IMR-90 (cell line): ENCODE results near the gene SLC39A5. TPM values are rescaled to one million over a fixed set of nuclear protein-coding genes. Genes with fewer than 3 reads are reported as not detected.

ENCODE experiments used
- ATAC-seq: fragments of 200-7000 bp; cut with Tn5 transposase; 2 replicates; pipeline ENCODE4 v1.9.1; 2020; ENCODE audit warnings: low read depth, mild to moderate bottlenecking, moderate library complexity
- BruUV-seq: library from RNA; stranded (reverse); fragments of 400-500 nt; replicated peaks from 2 replicates; lab custom pipeline; 2021; lab: Mats Ljungman, UMichigan
- CTCF ChIA-PET: fragments of 300-600 bp; formaldehyde crosslinking; extraction: SDS; loops from one replicate; lab custom pipeline; 2021; ENCODE audit warnings: antibody characterized with exemption; lab: Yijun Ruan, JAX
- POLR2A ChIA-PET: fragments of 300-600 bp; sonication (Branson Sonifier 250); formaldehyde crosslinking; loops from one replicate; lab custom pipeline; 2022; ENCODE audit warnings: antibody characterized with exemption; ENCODE audit not compliant: unreplicated experiment; lab: Charles Lee
- DNase-seq: peaks from one replicate; pipeline ENCODE4 v3.0.0; 2013
- H2AFZ ChIP-seq: replicated peaks from 2 replicates; pipeline ENCODE3; 2013; ENCODE audit warnings: low read length, mild to moderate bottlenecking; ENCODE audit not compliant: poor library complexity
- H2AK5ac ChIP-seq: 2 replicates; pipeline ENCODE4 v1.6.1; 2013; ENCODE audit warnings: low read depth, low read length, inconsistent platforms
- H2AK9ac ChIP-seq: replicated peaks from 2 replicates; pipeline ENCODE3; 2013; ENCODE audit warnings: mild to moderate bottlenecking, low read depth, low read length, moderate library complexity; ENCODE audit not compliant: poor library complexity
- H2BK120ac ChIP-seq: 2 replicates; pipeline ENCODE4 v1.6.1; 2013; ENCODE audit warnings: low read depth, low read length, inconsistent platforms
- H2BK15ac ChIP-seq: 3 replicates; pipeline ENCODE4 v1.6.1; 2013; ENCODE audit warnings: low read depth, low read length, inconsistent platforms
- H2BK20ac ChIP-seq: 2 replicates; pipeline ENCODE4 v1.6.1; 2013; ENCODE audit warnings: low read depth, mild to moderate bottlenecking, inconsistent platforms, low read length, moderate library complexity
- H2BK5ac ChIP-seq: 2 replicates; pipeline ENCODE4 v1.6.1; 2013; ENCODE audit warnings: mild to moderate bottlenecking, low read depth, low read length, inconsistent platforms; ENCODE audit not compliant: poor library complexity, severe bottlenecking
- H3K14ac ChIP-seq: replicated peaks from 2 replicates; pipeline ENCODE4 v1.6.1; 2013; ENCODE audit warnings: low read depth, low read length, inconsistent platforms
- H3K18ac ChIP-seq: 2 replicates; pipeline ENCODE4 v1.6.1; 2013; ENCODE audit warnings: low read depth, low read length, control low read depth
- H3K23ac ChIP-seq: 2 replicates; pipeline ENCODE4 v1.6.1; 2013; ENCODE audit warnings: low read depth, low read length, inconsistent platforms
- H3K27ac ChIP-seq: 2 replicates; pipeline ENCODE4 v1.5.1; 2013; ENCODE audit warnings: mild to moderate bottlenecking, control low read depth, low read length; ENCODE audit not compliant: insufficient read depth
- H3K27me3 ChIP-seq: 2 replicates; pipeline ENCODE4 v1.6.1; 2013; ENCODE audit warnings: low read length; ENCODE audit not compliant: control insufficient read depth, insufficient read depth
- H3K36me3 ChIP-seq: 2 replicates; pipeline ENCODE4 v1.6.1; 2013; ENCODE audit warnings: low read length, mixed read lengths; ENCODE audit not compliant: control insufficient read depth, insufficient read depth
- H3K4ac ChIP-seq: 2 replicates; pipeline ENCODE4 v1.6.1; 2013; ENCODE audit warnings: low read depth, low read length, inconsistent platforms
- H3K4me1 ChIP-seq: 2 replicates; pipeline ENCODE4 v1.6.1; 2013; ENCODE audit warnings: low read length, mixed read lengths; ENCODE audit not compliant: control insufficient read depth, insufficient read depth
- H3K4me2 ChIP-seq: 2 replicates; pipeline ENCODE4 v1.6.1; 2013; ENCODE audit warnings: low read depth, mild to moderate bottlenecking, control low read depth, low read length, moderate library complexity
- H3K4me3 ChIP-seq: 2 replicates; pipeline ENCODE4 v1.5.1; 2013; ENCODE audit warnings: low read depth, mild to moderate bottlenecking, control low read depth, low read length, moderate library complexity; ENCODE audit not compliant: insufficient read depth
- H3K56ac ChIP-seq: 2 replicates; pipeline ENCODE4 v1.6.1; 2013; ENCODE audit warnings: low read length, inconsistent platforms; ENCODE audit not compliant: insufficient read depth; ENCODE audit errors: extremely low read depth
- H3K79me1 ChIP-seq, 2 experiments: 2 replicates each; pipeline ENCODE4 v1.6.1; 2013; ENCODE audit warnings: low read length in 2 of 2, inconsistent platforms in 1 of 2, low read depth in 1 of 2
- H3K9ac ChIP-seq: 2 replicates; pipeline ENCODE4 v1.6.1; 2013; ENCODE audit warnings: low read depth, low read length, control low read depth
- H3K9me1 ChIP-seq: 2 replicates; pipeline ENCODE4 v1.6.1; 2013; ENCODE audit warnings: low read length, inconsistent platforms; ENCODE audit not compliant: insufficient read depth
- H3K9me3 ChIP-seq: 2 replicates; pipeline ENCODE4 v1.6.1; 2013; ENCODE audit warnings: low read length; ENCODE audit not compliant: control insufficient read depth, insufficient read depth
- H4K20me1 ChIP-seq: 2 replicates; pipeline ENCODE4 v1.6.1; 2013; ENCODE audit warnings: low read length, inconsistent platforms; ENCODE audit not compliant: insufficient read depth
- H4K5ac ChIP-seq: 2 replicates; pipeline ENCODE4 v1.6.1; 2013; ENCODE audit warnings: mild to moderate bottlenecking, low read depth, low read length, control low read depth
- H4K8ac ChIP-seq, 2 experiments: 2 replicates each; pipeline ENCODE4 v1.6.1; 2013; ENCODE audit warnings: low read depth in 2 of 2, low read length in 2 of 2, control low read depth in 1 of 2, inconsistent platforms in 1 of 2
- H4K91ac ChIP-seq: 2 replicates; pipeline ENCODE4 v1.6.1; 2013; ENCODE audit warnings: low read depth, low read length, inconsistent platforms; ENCODE audit not compliant: insufficient read depth
- CEBPB ChIP-seq: IDR thresholded peaks from 2 replicates; pipeline ENCODE4 v1.6.1; 2012; ENCODE audit warnings: low read depth, low read length, improper control_type of control experiment
- CHD1 ChIP-seq: IDR thresholded peaks from 2 replicates; pipeline ENCODE4 v1.6.1; 2012; ENCODE audit warnings: low read depth, low read length, improper control_type of control experiment
- ELK1 ChIP-seq: fragments of 150-350 bp; IDR thresholded peaks from 2 replicates; pipeline ENCODE4 v1.6.1; 2016; ENCODE audit warnings: low read depth, mild to moderate bottlenecking, low read length, moderate library complexity, borderline replicate concordance
- FOS ChIP-seq: fragments of 150-350 bp; IDR thresholded peaks from 2 replicates; pipeline ENCODE4 v1.6.1; 2016; ENCODE audit warnings: low read depth, low read length
- MAZ ChIP-seq: IDR thresholded peaks from 2 replicates; pipeline ENCODE4 v1.6.1; 2012; ENCODE audit warnings: low read depth, mild to moderate bottlenecking, low read length, improper control_type of control experiment, moderate library complexity, borderline replicate concordance
- MXI1 ChIP-seq: IDR thresholded peaks from 2 replicates; pipeline ENCODE4 v1.6.1; 2012; ENCODE audit warnings: low read depth, mild to moderate bottlenecking, low read length, moderate library complexity, borderline replicate concordance
- POLR2A ChIP-seq: IDR thresholded peaks from 2 replicates; pipeline ENCODE4 v1.6.1; 2012; ENCODE audit warnings: mild to moderate bottlenecking, low read depth, low read length
- RAD21 ChIP-seq: IDR thresholded peaks from 2 replicates; pipeline ENCODE4 v1.6.1; 2012; ENCODE audit warnings: low read length, improper control_type of control experiment
- RCOR1 ChIP-seq: IDR thresholded peaks from 2 replicates; pipeline ENCODE4 v1.6.1; 2012; ENCODE audit warnings: mild to moderate bottlenecking, low read length, improper control_type of control experiment; ENCODE audit not compliant: insufficient replicate concordance
- SMC3 ChIP-seq: fragments of 150-350 bp; IDR thresholded peaks from 2 replicates; pipeline ENCODE4 v1.6.1; 2016; ENCODE audit warnings: low read depth, mild to moderate bottlenecking, antibody characterized with exemption, low read length, moderate library complexity
- USF2 ChIP-seq: fragments of 150-350 bp; IDR thresholded peaks from 2 replicates; pipeline ENCODE4 v1.6.1; 2017; ENCODE audit warnings: mild to moderate bottlenecking, antibody characterized with exemption, low read length, low read depth
- WGBS, 2 experiments: methylation state at CpG; one replicate each; pipeline versions ENCODE4 v1.1.5 to v1.1.7; 2013; ENCODE audit warnings: missing lambda C conversion rate in 2 of 2; ENCODE audit not compliant: insufficient read length in 1 of 2; ENCODE audit errors: extremely low coverage in 2 of 2; 5-methylcytosine and 5-hydroxymethylcytosine counted together
- dilution Hi-C: fragments of 300-500 bp; cut with HindIII; formaldehyde crosslinking; loops from one replicate; pipeline ENCODE4 v1.14.3; 2018; ENCODE audit warnings: low sequenced_read_pairs; ENCODE audit not compliant: unreplicated experiment
- in situ Hi-C: fragments of 300-500 bp; cut with MboI; formaldehyde crosslinking; loops from 3 replicates; pipeline ENCODE4 v1.14.3; 2019; ENCODE audit warnings: low sequenced_read_pairs, inconsistent platforms, mixed read lengths
- intact Hi-C: fragments of 100-400 bp; cut with micrococcal nuclease; formaldehyde crosslinking; loops from 2 replicates; pipeline ENCODE4 v1.10.0; 2022
- polyA plus RNA-seq, 3 experiments: library from polyadenylated mRNA; depleted of rRNA; stranded (reverse); fragments of >200 nt; gene quantifications; 2 replicates each; pipeline ENCODE4 v1.2.3, GENCODE V29; 2012; ENCODE audit warnings: low replicate concordance in 1 of 3
- total RNA-seq: library from RNA; depleted of rRNA; stranded (reverse); fragments of >200 nt; gene quantifications from 2 replicates; pipeline ENCODE4 v1.2.3, GENCODE V29; 2012
- TF ChIP-seq, protein P1 (sequence below): conservative IDR thresholded peaks from 2 replicates; pipeline ENCODE4 v1.5.1; 2012; ENCODE audit warnings: mild to moderate bottlenecking, low read depth, low read length, improper control_type of control experiment

SLC39A5 gene
- total and polyA plus RNA-seq, 2 of the 4 experiments (the other 2 are of a cell fraction) = not detected

DNA sequence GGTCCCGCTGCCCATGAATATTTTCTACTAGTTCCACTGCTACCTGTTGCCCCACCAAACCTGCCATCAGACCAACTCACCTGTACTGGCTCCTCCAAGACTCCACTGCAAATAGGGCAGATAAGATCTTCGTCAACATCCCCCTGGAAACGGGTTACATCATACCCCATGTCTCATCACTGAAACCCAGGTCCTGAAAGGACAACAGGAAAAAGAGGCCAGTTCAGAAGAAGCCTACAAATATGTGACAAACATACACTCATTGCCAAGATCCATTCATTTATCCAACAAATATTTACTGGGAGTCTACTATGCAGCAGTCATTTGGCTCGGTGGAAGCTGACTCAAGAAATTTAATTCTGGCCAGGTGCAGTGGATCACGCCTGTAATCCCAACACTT lies 16.0 kb upstream of the SLC39A5 start:
- Histone ChIP-seq H4K91ac (no peak overlapping the region), H2AK5ac (no peak overlapping the region), H3K9me1 (peaks cover 3% of the 10 kb centered on the region; the same call in 1 of the 2 replicates), H3K4me3 (no peak overlapping the region), H3K4me2 (no peak overlapping the region), H2BK120ac (no peak overlapping the region), H2BK20ac (no peak overlapping the region), H3K27me3 (no peaks in the 10 kb centered on the region), H3K4ac (no peak overlapping the region), H3K27ac (no peak overlapping the region), H3K79me1 (peaks cover 24 to 51% of the 10 kb centered on the region in 2 experiments), H2AK9ac (no peak overlapping the region), H3K4me1 (no peaks in the 10 kb centered on the region), H4K20me1 (peaks cover 26% of the 10 kb centered on the region; the same call in 1 of the 2 replicates), H3K9ac (no peak overlapping the region), H3K18ac (no peak overlapping the region), H2BK5ac (no peak overlapping the region), H3K9me3 (no peaks in the 10 kb centered on the region), H2AFZ (no peak overlapping the region), H4K5ac (no peak overlapping the region), H3K56ac (no peak overlapping the region), H3K23ac (no peak overlapping the region), H3K36me3 (peaks cover 53% of the 10 kb centered on the region), H4K8ac (no peak overlapping the region), H3K14ac (no peak overlapping the region), H2BK15ac (no peak overlapping the region)
- ATAC-seq (no peak), DNase-seq (no peak)
- in situ Hi-C loops (no loop called here), intact Hi-C loops (no loop called here), dilution Hi-C loops (no loop called here)
- no TSS peak for BruUV-seq
- POLR2A ChIA-PET = interaction anchor here (1.1 kb wide), 1 partner anchor 8 kb away, joined by 3 read pairs; the partner anchor contains the start of gene RNF41
- TF ChIP-seq MXI1 = no peak
- TF ChIP-seq, protein P1, sequence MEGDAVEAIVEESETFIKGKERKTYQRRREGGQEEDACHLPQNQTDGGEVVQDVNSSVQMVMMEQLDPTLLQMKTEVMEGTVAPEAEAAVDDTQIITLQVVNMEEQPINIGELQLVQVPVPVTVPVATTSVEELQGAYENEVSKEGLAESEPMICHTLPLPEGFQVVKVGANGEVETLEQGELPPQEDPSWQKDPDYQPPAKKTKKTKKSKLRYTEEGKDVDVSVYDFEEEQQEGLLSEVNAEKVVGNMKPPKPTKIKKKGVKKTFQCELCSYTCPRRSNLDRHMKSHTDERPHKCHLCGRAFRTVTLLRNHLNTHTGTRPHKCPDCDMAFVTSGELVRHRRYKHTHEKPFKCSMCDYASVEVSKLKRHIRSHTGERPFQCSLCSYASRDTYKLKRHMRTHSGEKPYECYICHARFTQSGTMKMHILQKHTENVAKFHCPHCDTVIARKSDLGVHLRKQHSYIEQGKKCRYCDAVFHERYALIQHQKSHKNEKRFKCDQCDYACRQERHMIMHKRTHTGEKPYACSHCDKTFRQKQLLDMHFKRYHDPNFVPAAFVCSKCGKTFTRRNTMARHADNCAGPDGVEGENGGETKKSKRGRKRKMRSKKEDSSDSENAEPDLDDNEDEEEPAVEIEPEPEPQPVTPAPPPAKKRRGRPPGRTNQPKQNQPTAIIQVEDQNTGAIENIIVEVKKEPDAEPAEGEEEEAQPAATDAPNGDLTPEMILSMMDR = no peak
- TF ChIP-seq CEBPB = no peak
- TF ChIP-seq POLR2A = no peak
- no peak for TF ChIP-seq SMC3
- no peak for TF ChIP-seq MAZ
- TF ChIP-seq FOS = no peak
- no peak for TF ChIP-seq RCOR1
- no peak for TF ChIP-seq CHD1
- TF ChIP-seq ELK1 = no peak
- TF ChIP-seq RAD21 = no peak
- TF ChIP-seq USF2 = no peak
- WGBS, 2 experiments = 100% methylated on average over 3 of the region's 5 CpGs; no CpG with 5 or more reads in 1 of the 2 experiments
- CTCF ChIA-PET = no interaction called here
